Measurements from ENCODE around the gene LY9. TPM values are rescaled to one million over a fixed set of nuclear protein-coding genes. Genes with fewer than 3 reads are reported as not detected.

The LY9 gene
- total RNA-seq, 1 donor from 2014 or later: not detected

DNA sequence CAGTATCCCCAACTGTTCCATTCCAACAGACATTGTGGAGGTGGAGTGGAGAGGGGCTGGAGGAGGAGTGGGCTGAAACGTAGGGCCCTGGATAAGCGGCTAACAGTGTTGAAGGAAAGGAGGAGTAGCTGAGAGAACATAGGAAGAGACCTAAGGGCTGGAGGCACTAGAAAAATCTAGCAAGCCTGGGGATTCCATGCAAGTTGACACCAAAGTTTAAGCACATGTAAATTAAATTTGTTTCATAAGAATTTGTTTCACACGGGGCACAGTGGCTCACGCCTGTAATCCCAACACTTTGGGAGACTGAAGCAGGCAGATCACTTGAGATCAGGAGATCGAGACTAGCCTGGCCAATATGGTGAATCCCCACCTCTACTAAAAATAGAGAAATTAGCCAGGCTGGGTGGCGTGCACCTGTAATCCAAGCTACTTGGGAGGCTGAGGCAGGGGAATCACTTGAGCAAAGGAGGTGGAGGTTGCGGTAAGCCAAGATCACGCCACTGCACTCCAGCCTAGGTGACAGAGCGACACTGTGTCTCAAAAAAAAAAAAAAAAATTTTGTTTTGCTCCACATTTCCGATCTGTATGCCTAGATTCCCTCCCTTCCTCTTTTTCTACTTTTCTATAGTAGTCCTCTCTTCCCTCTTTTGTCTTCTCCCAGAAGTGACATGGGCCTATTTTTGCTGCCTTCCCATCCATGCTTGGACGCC is 67.2 kb downstream of the LY9 start:
- Mint-ChIP-seq H3K36me3 (no peaks in the 10 kb centered on the region), H3K4me3 (no peak overlapping the region), H3K27me3 (ENCODE audit: insufficient read depth, low read depth) (peaks cover 6% of the 10 kb centered on the region), H3K4me1 (peaks cover 5% of the 10 kb centered on the region), H3K9me3 (no peaks in the 10 kb centered on the region), H3K27ac (no peak overlapping the region)
- Histone ChIP-seq H3K27ac (no peak overlapping the region), H3K36me3 (no peaks in the 10 kb centered on the region), H3K4me2 (no peak overlapping the region), H3K27me3 (no peaks in the 10 kb centered on the region), H3K9ac (no peak overlapping the region), H3K79me2 (ENCODE audit: low read depth) (no peaks in the 10 kb centered on the region), H3K4me1 (no peaks in the 10 kb centered on the region), H3K9me3 (ENCODE audit: low read depth) (no peaks in the 10 kb centered on the region), H3K4me3 (no peak overlapping the region), H4K20me1 (ENCODE audit: low read depth) (no peaks in the 10 kb centered on the region), H2AFZ (replicated peaks) (no peak overlapping the region), H3F3A (ENCODE audit: low read depth) (no peaks in the 10 kb centered on the region)
- DNase-seq (ENCODE audit: low spot score): no peak
- TF ChIP-seq EZH2phosphoT487 (IDR thresholded peaks at IDR 0.05) (no peak), EZH2 (IDR thresholded peaks at IDR 0.05) (no peak)
- TF ChIP-seq, protein P1, sequence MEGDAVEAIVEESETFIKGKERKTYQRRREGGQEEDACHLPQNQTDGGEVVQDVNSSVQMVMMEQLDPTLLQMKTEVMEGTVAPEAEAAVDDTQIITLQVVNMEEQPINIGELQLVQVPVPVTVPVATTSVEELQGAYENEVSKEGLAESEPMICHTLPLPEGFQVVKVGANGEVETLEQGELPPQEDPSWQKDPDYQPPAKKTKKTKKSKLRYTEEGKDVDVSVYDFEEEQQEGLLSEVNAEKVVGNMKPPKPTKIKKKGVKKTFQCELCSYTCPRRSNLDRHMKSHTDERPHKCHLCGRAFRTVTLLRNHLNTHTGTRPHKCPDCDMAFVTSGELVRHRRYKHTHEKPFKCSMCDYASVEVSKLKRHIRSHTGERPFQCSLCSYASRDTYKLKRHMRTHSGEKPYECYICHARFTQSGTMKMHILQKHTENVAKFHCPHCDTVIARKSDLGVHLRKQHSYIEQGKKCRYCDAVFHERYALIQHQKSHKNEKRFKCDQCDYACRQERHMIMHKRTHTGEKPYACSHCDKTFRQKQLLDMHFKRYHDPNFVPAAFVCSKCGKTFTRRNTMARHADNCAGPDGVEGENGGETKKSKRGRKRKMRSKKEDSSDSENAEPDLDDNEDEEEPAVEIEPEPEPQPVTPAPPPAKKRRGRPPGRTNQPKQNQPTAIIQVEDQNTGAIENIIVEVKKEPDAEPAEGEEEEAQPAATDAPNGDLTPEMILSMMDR (IDR thresholded peaks at IDR 0.05): no peak

DNA sequence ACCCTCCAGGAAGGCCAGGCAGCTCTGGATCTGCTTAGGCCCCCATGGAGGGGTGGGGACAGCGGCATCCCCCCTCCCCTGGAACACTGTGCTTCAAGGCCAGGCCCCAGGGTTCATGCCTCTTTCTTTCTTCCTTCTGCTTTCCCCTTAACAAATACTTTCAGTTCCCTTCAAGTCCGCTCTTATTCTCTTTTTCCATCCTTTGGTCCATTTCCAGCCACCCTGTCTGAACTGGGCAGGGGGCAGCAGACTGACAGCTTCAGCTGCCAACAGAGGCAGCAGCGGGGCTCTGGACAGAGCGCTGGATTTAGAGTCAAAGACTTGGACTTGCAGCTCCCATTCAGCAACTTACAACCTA is 67.8 kb downstream of the LY9 start:
- H3K4me1 Mint-ChIP-seq: peaks cover 5% of the 10 kb centered on the region
- TF ChIP-seq, protein P1 (IDR thresholded peaks at IDR 0.05): no peak
- no peak for TF ChIP-seq EZH2 (IDR thresholded peaks at IDR 0.05)
- TF ChIP-seq EZH2phosphoT487 (IDR thresholded peaks at IDR 0.05): no peak

DNA sequence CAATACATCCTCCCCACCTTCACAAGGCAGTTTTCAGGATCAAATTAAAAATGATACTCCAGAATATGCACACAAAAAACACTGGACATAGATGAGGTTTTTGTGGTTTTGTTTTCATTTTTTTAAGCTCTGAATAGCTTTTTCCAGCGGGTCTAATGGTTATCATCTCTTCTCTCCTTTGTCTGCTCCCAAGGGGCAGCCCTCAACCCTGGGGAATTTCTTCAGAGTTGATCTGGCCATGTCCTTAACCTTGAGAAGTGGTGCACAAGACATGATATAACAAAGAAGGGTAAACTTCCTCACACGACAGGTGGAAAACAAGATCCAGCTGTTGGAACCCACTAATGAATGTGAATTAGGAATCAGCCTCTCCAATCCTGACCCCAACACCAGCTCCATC is 68.2 kb downstream of the LY9 start:
- no peaks in the 10 kb centered on the region for H3K9me3 Mint-ChIP-seq
- Histone ChIP-seq H3K9ac (no peak overlapping the region), H3K79me2 (ENCODE audit: low read depth) (no peaks in the 10 kb centered on the region), H3K4me3 (no peak overlapping the region), H3K4me2 (no peak overlapping the region), H3K9me3 (ENCODE audit: low read depth) (no peaks in the 10 kb centered on the region), H3K27me3 (no peaks in the 10 kb centered on the region), H3F3A (ENCODE audit: low read depth) (no peaks in the 10 kb centered on the region), H3K27ac (no peak overlapping the region), H3K36me3 (no peaks in the 10 kb centered on the region), H4K20me1 (ENCODE audit: low read depth) (no peaks in the 10 kb centered on the region), H3K4me1 (no peaks in the 10 kb centered on the region), H2AFZ (replicated peaks) (no peak overlapping the region)
- DNase-seq (ENCODE audit: low spot score): no peak
- no peak overlapping the region for H3K27ac Mint-ChIP-seq
- TF ChIP-seq, protein P1 (IDR thresholded peaks at IDR 0.05): no peak
- no peak for TF ChIP-seq EZH2 (IDR thresholded peaks at IDR 0.05)
- no peak for TF ChIP-seq EZH2phosphoT487 (IDR thresholded peaks at IDR 0.05)
- peaks cover 6% of the 10 kb centered on the region for H3K27me3 Mint-ChIP-seq (ENCODE audit: insufficient read depth, low read depth)
- H3K4me3 Mint-ChIP-seq: no peak overlapping the region
- H3K36me3 Mint-ChIP-seq: no peaks in the 10 kb centered on the region
- peaks cover 5% of the 10 kb centered on the region for H3K4me1 Mint-ChIP-seq

More for the DNA sequence above, 67.8 kb downstream of the LY9 start:
- H3K9me3 ChIP-seq (ENCODE audit: low read depth): no peaks in the 10 kb centered on the region
- Mint-ChIP-seq H3K4me3 (no peak overlapping the region), H3K36me3 (no peaks in the 10 kb centered on the region), H3K9me3 (no peaks in the 10 kb centered on the region), H3K27me3 (ENCODE audit: insufficient read depth, low read depth) (peaks cover 6% of the 10 kb centered on the region), H3K27ac (no peak overlapping the region)
- no peaks in the 10 kb centered on the region for H3F3A ChIP-seq (ENCODE audit: low read depth)
- H3K4me1 ChIP-seq: no peaks in the 10 kb centered on the region
- no peak overlapping the region for H3K4me3 ChIP-seq
- H3K27me3 ChIP-seq: no peaks in the 10 kb centered on the region
- H2AFZ ChIP-seq (replicated peaks): no peak overlapping the region
- no peak overlapping the region for H3K4me2 ChIP-seq
- no peaks in the 10 kb centered on the region for H3K36me3 ChIP-seq
- H3K27ac ChIP-seq: no peak overlapping the region
- DNase-seq (ENCODE audit: low spot score): no peak
- no peak overlapping the region for H3K9ac ChIP-seq
- H3K79me2 ChIP-seq (ENCODE audit: low read depth): no peaks in the 10 kb centered on the region
- no peaks in the 10 kb centered on the region for H4K20me1 ChIP-seq (ENCODE audit: low read depth)

Data from neural progenitor cell (in vitro differentiated cells).